Measurements from ENCODE around the gene STPG4.
"Not testable (repeated sequence)": the region's sequence is repeated elsewhere in the genome, so short reads cannot be mapped to it uniquely, and the experiment has no call there.

STPG4 gene

GRCh38 chr2:47172922-47173695 lies 18.0 kb upstream of the STPG4 start:
- no peak for DNase-seq

- no peak for DNase-seq
Measured at GRCh38 chr2:47172156-47172921, 17.2 kb upstream of the STPG4 start.

GRCh38 chr2:47169784-47170183 lies 14.7 kb upstream of the STPG4 start:
- no peak for DNase-seq

- DNase-seq: not testable (repeated sequence)
Measured at GRCh38 chr2:47168895-47169294, 13.8 kb upstream of the STPG4 start.

- no peak for DNase-seq
Measured at GRCh38 chr2:47167149-47167548, 12.0 kb upstream of the STPG4 start.

GRCh38 chr2:47165001-47165555 lies 10.0 kb upstream of the STPG4 start:
- no peak for DNase-seq

- no peak for DNase-seq
Measured at GRCh38 chr2:47162780-47163179, 7.7 kb upstream of the STPG4 start.

GRCh38 chr2:47161475-47161874 lies 6.4 kb upstream of the STPG4 start:
- no peak for DNase-seq

- no peak for DNase-seq
Measured at GRCh38 chr2:47160660-47161059, 5.6 kb upstream of the STPG4 start.

GRCh38 chr2:47160211-47160610 lies 5.1 kb upstream of the STPG4 start:
- DNase-seq: no peak

GRCh38 chr2:47159627-47160026 lies 4.5 kb upstream of the STPG4 start:
- DNase-seq: no peak

- no peak for DNase-seq
Measured at GRCh38 chr2:47158576-47158975, 3.5 kb upstream of the STPG4 start.

- DNase-seq: no peak
Measured at GRCh38 chr2:47152803-47153202, 2.3 kb downstream of the STPG4 start.

- no peak for DNase-seq
Measured at GRCh38 chr2:47150175-47150574, 4.9 kb downstream of the STPG4 start.

- DNase-seq: no peak
Measured at GRCh38 chr2:47147021-47147420, 8.1 kb downstream of the STPG4 start.

GRCh38 chr2:47145466-47145865 lies 9.6 kb downstream of the STPG4 start:
- DNase-seq: no peak

- DNase-seq: no peak
Measured at GRCh38 chr2:47141520-47141919, 13.6 kb downstream of the STPG4 start.

- no peak for DNase-seq
Measured at GRCh38 chr2:47134386-47135090, 20.6 kb downstream of the STPG4 start.

GRCh38 chr2:47133046-47133445 lies 22.1 kb downstream of the STPG4 start:
- DNase-seq: no peak

GRCh38 chr2:47129191-47129706 lies 25.9 kb downstream of the STPG4 start:
- DNase-seq: no peak

GRCh38 chr2:47128705-47129104 lies 26.4 kb downstream of the STPG4 start:
- no peak for DNase-seq

- DNase-seq: no peak
Measured at GRCh38 chr2:47127862-47128543, 27.1 kb downstream of the STPG4 start.

- no peak for DNase-seq
Measured at GRCh38 chr2:47126783-47127182, 28.3 kb downstream of the STPG4 start.
